Renal pelvis (tissue), 4 donors: ENCODE results near the gene STAB2. TPM values are rescaled to one million over a fixed set of nuclear protein-coding genes. Genes with fewer than 3 reads are reported as not detected.
"Not testable (repeated sequence)": the region's sequence is repeated elsewhere in the genome, so short reads cannot be mapped to it uniquely, and the experiment has no call there.

Source experiments
- DNase-seq: peaks from one replicate; pipeline ENCODE4 v3.0.0-alpha.2; 2013
- polyA plus RNA-seq, 3 donors: library from polyadenylated mRNA; unstranded; fragments of 120-200 nt; gene quantifications; one replicate each; pipeline ENCODE4 v1.2.1, GENCODE V29; 2013; ENCODE audit not compliant: insufficient read length in 3 of 3

STAB2 gene
- polyA plus RNA-seq, 3 donors: 0.84 to 3.8 (median 1.9) TPM

DNA sequence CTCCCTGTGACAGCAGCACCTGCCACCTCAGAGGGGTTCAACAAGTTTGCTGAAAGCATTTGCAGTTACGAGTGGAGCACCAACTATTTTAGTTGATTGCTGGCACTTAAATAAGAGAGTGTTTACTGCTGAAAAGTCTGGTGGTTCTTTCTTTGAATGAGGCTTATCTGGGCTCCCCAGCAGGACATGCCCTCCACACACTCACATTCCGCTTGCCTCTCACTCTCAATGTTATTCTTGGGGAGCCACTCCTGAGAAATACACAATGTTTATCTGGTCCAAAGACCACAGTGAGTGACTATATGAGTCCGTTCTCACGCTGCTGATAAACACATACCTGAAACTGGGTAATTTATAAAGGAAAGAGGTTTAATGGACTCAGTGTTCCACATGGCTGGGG, 222.1 kb downstream of the STAB2 start:
- DNase-seq: no peak

DNA sequence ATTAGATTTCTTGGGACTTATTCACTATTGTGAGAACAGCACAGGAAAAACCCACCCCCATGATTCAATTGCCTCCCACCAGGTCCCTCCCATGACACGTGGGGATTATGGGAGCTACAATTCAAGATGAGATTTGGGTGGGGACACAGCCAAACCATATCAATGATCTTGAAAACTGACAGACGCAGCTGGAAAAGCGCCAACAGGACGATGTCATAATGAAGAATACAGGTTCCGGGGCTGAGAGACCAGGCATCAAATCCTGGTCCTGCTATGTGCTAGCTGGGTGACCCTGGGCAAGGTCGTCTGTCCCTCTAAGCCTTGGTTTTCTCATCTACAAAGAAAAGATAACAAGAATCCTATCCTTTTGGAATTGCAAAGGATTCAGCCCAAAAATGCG, 222.6 kb downstream of the STAB2 start:
- not testable (repeated sequence) for DNase-seq

DNA sequence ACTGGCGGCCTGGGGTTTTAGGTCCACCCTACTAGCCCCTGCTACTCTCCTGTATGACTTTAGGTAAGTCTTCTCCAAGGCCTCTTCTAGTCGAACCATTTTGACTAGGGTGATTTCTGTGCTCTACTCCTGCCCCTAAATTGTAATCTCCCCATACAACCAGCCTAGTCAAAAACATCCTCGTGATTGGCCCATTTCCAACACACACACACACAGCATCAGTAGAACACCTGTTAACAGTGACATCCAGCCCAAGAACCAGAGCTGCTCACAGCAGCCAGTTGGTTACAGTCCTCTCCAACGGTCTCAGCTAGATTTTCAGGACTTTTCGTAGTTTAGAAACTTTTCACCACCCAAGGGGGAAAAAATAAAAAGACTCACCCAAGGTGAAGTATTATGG, 223.0 kb downstream of the STAB2 start:
- no peak for DNase-seq

DNA sequence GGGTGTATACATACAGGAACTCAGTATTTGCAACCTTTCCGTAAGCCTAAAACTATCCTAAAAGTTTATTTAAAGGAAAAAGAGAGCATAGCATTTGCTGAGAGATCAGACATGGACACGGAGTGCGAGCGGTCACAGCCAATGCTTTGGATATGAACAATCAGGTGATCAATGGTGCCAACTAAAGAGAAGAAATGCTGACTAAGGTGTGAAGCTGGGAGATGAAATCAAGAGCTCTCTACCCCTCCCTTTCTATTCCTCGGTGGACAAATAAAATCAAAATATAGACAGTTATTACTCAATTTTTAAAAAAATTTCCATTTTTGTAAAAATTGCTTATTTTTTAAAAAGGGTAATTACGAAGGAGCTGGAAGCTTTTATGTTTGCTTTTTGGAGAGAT, 224.7 kb downstream of the STAB2 start:
- no peak for DNase-seq

DNA sequence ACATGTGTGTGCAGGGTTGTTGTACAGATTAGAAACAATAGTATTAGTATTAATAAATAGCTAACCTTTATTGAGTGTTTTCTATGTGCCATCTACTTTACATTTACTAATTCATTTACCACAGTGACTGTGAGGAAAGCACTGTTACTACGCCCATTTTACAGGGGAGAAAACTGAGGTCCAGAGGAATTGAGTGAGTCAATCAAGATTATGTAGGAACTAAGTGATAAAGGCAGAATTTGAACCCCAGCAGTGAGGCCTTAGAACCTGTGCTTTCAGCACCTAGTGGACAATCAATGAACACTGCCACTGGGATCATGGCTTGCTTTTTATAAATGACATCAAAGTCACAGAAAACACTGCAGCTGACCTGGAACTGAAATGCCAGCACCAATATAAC, 225.7 kb downstream of the STAB2 start:
- no peak for DNase-seq

DNA sequence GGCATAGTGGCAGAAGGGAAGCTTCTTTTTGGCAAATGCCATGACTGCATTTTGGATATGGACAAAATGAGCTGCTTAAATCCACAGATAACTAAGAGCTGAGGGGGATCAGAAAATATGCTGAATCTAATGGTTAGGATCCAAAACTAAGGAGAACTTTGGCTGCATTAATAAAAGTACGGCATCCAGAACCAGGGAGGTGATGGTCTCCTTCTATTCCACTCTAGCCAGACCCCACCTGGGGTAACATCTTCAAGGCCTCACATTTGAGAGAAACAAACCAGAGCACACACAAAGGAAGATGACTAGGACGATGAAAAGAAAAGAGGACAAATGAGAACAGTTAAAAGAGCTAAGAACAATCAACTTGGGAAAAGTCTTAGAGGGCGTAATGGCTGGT, 226.4 kb downstream of the STAB2 start:
- DNase-seq: no peak

DNA sequence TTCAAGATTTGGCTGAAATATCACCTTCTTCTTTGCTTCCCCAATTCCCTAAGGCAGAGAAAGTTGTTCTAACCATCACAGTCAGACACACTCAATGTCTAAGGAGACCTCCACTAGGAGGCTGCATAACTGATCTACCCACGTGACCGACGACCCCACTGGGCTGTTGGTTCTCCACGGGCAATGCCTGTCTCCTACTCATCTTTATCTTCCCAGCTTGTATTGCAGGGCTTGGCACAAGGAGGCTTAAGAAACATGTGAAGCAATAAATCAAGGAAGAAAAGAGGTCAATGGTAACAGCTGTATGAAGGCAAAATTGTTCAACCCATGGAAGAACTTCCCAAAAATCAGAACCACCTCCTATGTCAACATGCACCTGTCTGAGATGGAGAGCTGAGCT, 226.9 kb downstream of the STAB2 start:
- no peak for DNase-seq

DNA sequence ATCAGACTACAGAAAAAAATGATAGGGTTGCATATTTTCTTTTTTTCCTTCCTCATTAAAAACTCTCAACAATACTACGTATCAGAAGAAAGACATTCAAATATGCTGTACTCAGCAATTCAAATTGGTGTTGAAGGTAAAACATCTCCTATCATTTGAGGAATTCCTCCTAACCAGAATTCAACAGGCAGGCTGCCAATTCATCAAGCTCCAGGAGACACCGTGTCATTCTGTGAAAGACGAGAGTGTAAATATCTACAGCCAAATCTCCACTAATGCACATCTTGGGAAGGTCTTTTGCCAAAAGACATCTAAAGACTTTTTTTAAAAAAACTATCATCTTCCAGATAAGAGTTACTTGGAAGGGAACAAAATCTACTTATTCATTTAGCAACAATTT, 227.4 kb downstream of the STAB2 start:
- DNase-seq: no peak

Other genes starting within 250 kb of the STAB2 start
- gene C12orf42, start 91.3 kb upstream of the STAB2 start, polyA plus RNA-seq: under 1 TPM in 2 of 3 donors, not detected in 1; 0.07 to 0.14 TPM